ENCODE data around the gene EXOC6.
"Not testable (repeated sequence)": the region's sequence is repeated elsewhere in the genome, so short reads cannot be mapped to it uniquely, and the experiment has no call there.

Gene EXOC6

DNA sequence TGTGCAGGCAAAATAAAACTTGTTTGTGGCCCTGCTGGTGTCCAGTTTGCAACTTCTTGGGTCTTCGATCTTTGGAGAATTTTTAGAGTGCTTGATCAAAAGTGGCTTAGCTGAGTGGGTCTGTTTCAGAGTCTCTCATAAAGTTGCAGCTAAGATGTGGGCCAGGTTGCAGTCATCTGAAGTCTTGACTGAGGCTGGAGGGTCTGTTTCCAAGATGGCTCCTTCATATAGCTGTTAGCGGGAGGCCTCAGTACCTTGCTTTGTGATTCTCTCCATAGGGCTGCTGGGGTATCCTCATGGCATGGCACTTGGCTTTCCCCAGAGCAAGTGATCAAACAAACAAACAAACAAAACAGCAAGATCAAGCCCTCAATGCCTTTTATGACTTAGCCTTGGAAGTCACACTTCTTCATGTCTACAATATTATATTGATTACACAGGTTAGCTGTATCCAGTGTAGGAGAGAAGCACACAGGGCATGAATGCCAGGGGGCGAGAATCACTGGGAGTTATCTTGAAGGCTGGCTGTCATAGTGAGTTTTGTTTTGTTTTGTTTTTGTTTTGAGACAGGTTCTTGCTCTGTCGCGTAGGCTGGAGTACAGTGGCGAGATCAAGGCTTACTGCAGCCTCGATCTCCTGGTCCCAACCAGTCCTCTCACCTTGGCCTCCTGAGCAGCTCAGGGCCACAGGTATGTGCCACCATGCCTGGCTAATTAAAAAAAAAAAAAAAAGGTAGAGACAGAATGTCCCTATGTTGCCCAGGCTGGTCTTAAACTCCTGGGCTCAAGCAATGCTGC lies 235.6 kb downstream of the EXOC6 start:
- DNase-seq = no peak

DNA sequence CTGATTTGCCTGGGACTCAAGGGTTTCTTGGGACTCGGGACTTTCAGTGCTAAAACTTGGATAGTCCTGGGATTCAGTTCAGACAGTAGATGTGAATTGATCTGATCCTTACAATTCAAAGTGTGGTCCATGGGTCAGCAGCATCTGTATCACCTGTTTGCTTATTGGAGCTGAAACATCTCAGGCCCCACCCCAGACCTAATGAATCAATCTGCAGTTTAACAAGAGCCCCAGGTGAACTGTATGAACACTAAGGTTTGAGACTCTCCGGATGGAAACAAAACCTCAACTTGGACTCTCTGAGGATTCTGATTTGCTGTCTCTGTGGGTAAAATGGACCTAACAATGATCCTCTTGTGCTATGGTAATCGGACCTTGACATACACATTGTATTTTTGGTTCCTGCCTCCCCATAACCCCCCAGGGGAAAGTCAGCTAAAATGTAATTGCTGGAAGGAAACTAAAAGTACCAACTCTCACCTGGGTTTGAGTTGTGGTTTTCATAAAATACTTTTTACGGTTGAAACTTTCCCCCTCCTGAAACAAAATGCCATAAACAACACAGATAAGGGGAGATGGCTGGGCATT lies 237.0 kb downstream of the EXOC6 start:
- no peak for DNase-seq

DNA sequence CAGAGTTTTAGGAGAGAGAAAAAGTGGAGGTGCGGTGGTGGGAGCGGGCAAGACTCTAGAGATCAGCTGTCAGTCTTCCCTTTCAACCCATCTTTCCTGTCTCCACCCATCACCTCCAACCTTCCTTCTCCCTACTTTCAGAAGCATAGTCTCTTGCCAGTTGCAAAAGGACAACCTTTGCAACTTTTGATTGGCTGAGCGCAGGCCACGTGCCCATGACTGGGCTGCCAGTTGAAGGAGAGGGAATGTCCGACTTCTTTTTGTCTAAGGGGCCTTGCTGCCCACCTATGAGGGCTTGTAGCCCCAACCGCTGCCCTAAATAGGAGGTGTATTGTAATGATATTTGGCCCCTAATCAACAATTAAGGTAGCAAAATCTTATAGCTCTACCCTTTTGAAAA lies 238.0 kb downstream of the EXOC6 start:
- no peak for DNase-seq

DNA sequence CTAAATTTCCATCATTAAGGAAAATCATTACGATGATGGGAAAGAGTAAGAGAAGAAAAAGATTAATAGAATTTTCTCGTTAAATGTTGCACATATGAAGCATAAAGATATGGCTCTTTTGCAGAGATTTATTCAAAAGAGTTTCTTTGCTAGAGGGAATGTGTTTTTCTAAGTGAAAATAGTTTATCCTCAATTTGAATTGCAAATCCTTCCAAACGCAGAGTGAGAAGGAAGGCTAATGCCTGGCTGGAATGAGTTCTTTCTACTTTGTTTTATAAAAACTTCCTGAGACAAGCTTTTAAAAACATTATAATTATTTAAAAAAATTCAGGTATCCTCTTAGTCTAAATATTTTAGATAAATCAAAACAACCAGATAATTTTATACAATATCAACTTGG lies 239.5 kb downstream of the EXOC6 start:
- no peak for DNase-seq

DNA sequence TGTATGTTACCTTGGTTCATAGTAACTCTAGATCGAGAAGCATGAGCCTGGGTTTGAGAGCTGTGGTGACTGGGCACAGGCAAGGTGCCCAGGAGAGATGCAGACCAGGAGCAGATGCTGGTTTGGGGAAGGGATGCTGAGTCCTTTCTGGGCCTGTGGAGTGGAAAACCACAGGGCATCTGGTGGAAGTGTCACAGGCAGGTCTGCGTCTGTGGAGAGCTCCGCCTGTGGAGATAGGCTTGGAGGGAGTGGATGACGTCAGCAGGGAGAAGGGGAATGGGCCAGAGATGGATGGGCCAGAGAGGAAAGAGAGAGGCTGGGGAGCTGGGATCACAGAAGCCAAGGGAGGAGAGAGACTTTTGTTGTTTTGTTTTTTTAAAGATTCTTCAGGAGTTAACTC lies 240.1 kb downstream of the EXOC6 start:
- no peak for DNase-seq

DNA sequence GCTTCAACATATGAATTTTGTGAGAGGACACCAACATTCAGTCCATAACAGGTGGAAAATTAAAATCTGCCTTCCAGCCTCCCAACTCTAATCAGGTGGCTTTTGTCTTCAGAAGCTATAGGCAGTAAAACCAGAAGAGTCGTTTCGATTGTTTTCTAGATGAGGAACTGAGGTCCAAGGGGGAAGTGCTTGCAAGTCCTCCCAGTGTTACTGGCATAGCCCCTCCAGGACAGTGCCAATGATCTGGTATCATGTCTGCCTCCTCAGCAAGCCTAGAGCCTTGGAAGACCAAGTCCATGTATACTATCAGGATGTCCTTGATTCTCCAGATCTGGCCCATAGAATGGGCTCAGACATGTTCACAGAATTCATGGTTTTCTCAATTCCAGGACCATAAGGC lies 242.3 kb downstream of the EXOC6 start:
- DNase-seq = no peak

DNA sequence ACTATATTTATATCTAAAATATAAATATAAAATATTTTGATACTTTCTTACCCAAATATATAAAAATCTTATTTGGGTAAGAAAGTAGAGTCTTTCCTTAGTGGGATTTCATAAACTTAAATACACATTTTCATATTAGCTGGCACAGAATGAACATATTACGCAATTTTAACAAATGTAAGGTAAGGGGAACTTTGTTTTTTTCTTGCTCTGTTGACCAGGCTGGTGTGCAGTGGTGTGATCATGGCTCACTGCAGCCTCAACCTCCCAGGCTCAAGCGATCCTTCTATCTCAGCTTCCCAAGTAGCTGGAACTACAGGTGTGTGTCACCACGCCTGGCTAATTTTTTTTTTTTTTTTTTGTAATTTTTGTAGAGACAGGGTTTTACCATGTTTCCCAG lies 243.6 kb downstream of the EXOC6 start:
- DNase-seq = no peak

DNA sequence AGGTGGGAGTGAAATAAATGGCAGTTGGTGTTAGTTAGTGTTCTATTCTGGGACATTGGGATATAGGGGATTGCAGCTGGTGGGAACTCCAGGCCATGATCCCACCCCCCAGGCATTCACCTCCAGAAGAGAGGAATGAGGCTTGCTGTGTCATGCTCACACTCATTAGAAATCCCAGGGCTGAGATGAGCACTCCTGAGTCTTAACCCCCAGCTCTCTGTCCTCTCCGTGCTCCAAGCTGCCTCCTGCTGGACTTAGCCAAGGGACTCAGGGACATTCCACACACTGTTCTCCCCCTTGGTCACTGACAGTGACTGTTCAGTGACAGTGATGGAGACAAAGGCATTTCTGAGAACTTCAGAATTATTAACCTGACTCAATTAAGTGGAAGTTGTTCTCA lies 246.9 kb downstream of the EXOC6 start:
- DNase-seq = no peak

- no peak for DNase-seq
These were observed 248.6 kb downstream of the EXOC6 start for GRCh38 chr10:93096901-93097300.

GRCh38 chr10:93097386-93097785 lies 249.1 kb downstream of the EXOC6 start:
- DNase-seq = no peak

DNA sequence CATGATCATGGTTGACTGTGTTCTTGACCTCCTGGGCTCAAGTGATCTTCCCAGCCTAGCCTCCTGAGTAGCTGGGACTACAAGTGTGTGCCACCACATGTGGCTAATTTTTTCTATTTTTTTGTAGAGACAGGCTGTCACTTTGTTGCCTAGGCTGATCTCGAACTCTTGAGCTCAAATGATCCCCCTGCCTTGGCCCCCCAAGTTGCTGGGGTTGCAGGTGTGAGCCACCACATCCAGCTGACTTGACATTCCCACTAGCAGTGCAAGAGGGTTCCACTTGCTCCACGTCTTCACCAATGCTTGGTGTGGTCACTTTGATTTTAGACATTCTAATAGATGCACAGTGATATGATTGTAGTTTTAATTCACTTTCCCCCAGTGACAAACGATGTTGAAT lies 250.5 kb downstream of the EXOC6 start:
- no peak for DNase-seq

DNA sequence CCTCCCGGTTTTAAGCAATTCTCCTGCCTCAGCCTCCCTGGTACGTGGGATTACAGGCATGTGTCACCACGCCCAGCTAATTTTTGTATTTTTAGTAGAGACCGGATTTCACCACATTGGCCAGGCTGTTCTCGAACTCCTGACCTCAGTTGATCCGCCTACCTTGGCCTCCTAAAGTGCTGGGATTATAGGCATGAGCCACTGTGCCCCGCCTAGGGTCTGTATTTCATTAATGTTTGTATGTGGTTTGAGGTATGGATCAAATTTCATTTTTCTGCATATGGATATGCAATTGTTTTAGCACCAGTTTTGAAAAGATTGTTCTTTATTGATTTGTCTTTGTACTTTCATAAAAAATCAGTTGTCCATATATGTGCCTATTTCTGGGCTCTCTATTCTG lies 251.3 kb downstream of the EXOC6 start:
- DNase-seq = no peak

GRCh38 chr10:93101148-93101547 lies 252.8 kb downstream of the EXOC6 start:
- DNase-seq = not testable (repeated sequence)

GRCh38 chr10:93103953-93104352 lies 255.6 kb downstream of the EXOC6 start:
- no peak for DNase-seq

GRCh38 chr10:93106631-93107072 lies 258.3 kb downstream of the EXOC6 start:
- DNase-seq = no peak
